ENCODE measurements around the gene TMEM212. TPM values are rescaled to one million over a fixed set of nuclear protein-coding genes. Genes with fewer than 3 reads are reported as not detected.

Gene TMEM212
- total and polyA plus RNA-seq, 2 experiments from 2014 or later, result not detected

GRCh38 chr3:171888466-171888865 lies 45.3 kb downstream of the TMEM212 start:
- H3K27me3 ChIP-seq, result no peaks in the 10 kb centered on the region
- no peak for TF ChIP-seq CTCF (IDR thresholded peaks at IDR 0.05; ENCODE audit: low read depth, low read length)
- H3K9me3 ChIP-seq (ENCODE audit: low read depth), result no peaks in the 10 kb centered on the region
- H3K4me1 ChIP-seq (ENCODE audit: low read depth), result peaks cover 32% of the 10 kb centered on the region
- no peak overlapping the region for H3K4me3 ChIP-seq
- no peak for DNase-seq (ENCODE audit: low read depth in 1 of 2, low spot score in 1 of 2)
- H3K27ac ChIP-seq, result no peak overlapping the region
- no peaks in the 10 kb centered on the region for H3K36me3 ChIP-seq

- no peaks in the 10 kb centered on the region for H3K36me3 ChIP-seq
- peaks cover 44% of the 10 kb centered on the region for H3K4me1 ChIP-seq (ENCODE audit: low read depth)
- H3K27ac ChIP-seq, result peak overlapping the region; percentile 3
- H3K4me3 ChIP-seq, result no peak overlapping the region
- H3K9me3 ChIP-seq (ENCODE audit: low read depth), result no peaks in the 10 kb centered on the region
- DNase-seq (ENCODE audit: low read depth in 1 of 2, low spot score in 1 of 2), result no peak
- TF ChIP-seq CTCF (IDR thresholded peaks at IDR 0.05; ENCODE audit: low read depth, low read length), result no peak
- no peaks in the 10 kb centered on the region for H3K27me3 ChIP-seq
Observed at GRCh38 chr3:171890398-171890797, 47.2 kb downstream of the TMEM212 start.

- H3K36me3 ChIP-seq, result no peaks in the 10 kb centered on the region
- no peak overlapping the region for H3K4me3 ChIP-seq
- no peaks in the 10 kb centered on the region for H3K9me3 ChIP-seq (ENCODE audit: low read depth)
- TF ChIP-seq CTCF (IDR thresholded peaks at IDR 0.05; ENCODE audit: low read depth, low read length), result no peak
- no peaks in the 10 kb centered on the region for H3K27me3 ChIP-seq
- peaks cover 56% of the 10 kb centered on the region for H3K4me1 ChIP-seq (ENCODE audit: low read depth)
- DNase-seq (ENCODE audit: low read depth in 1 of 2, low spot score in 1 of 2), result peak in 1 of 2 donors; percentile 53
- peak overlapping the region; percentile 89 for H3K27ac ChIP-seq
Observed at GRCh38 chr3:171892457-171892856, 49.3 kb downstream of the TMEM212 start.

GRCh38 chr3:171895291-171895690 lies 52.1 kb downstream of the TMEM212 start:
- DNase-seq (ENCODE audit: low read depth in 1 of 2, low spot score in 1 of 2), result no peak
- no peaks in the 10 kb centered on the region for H3K36me3 ChIP-seq
- H3K27ac ChIP-seq, result peak overlapping the region; percentile 89

GRCh38 chr3:171895900-171896299 lies 52.8 kb downstream of the TMEM212 start:
- peaks cover 56% of the 10 kb centered on the region for H3K4me1 ChIP-seq (ENCODE audit: low read depth)
- H3K27me3 ChIP-seq, result no peaks in the 10 kb centered on the region
- TF ChIP-seq CTCF (IDR thresholded peaks at IDR 0.05; ENCODE audit: low read depth, low read length), result no peak
- DNase-seq (ENCODE audit: low read depth in 1 of 2, low spot score in 1 of 2), result no peak
- H3K9me3 ChIP-seq (ENCODE audit: low read depth), result no peaks in the 10 kb centered on the region
- no peak overlapping the region for H3K4me3 ChIP-seq
- peak overlapping the region; percentile 89 for H3K27ac ChIP-seq
- H3K36me3 ChIP-seq, result no peaks in the 10 kb centered on the region

More at GRCh38 chr3:171895291-171895690, 52.1 kb downstream of the TMEM212 start:
- Histone ChIP-seq H3K4me3 (no peak overlapping the region), H3K4me1 (ENCODE audit: low read depth) (peaks cover 56% of the 10 kb centered on the region), H3K9me3 (ENCODE audit: low read depth) (no peaks in the 10 kb centered on the region), H3K27me3 (no peaks in the 10 kb centered on the region)
- TF ChIP-seq CTCF (IDR thresholded peaks at IDR 0.05; ENCODE audit: low read depth, low read length), result no peak

GRCh38 chr3:171896316-171896715 lies 53.2 kb downstream of the TMEM212 start:
- H3K27me3 ChIP-seq, result no peaks in the 10 kb centered on the region
- no peaks in the 10 kb centered on the region for H3K9me3 ChIP-seq (ENCODE audit: low read depth)
- TF ChIP-seq CTCF (IDR thresholded peaks at IDR 0.05; ENCODE audit: low read depth, low read length), result no peak
- DNase-seq (ENCODE audit: low read depth in 1 of 2, low spot score in 1 of 2), result no peak
- no peaks in the 10 kb centered on the region for H3K36me3 ChIP-seq
- H3K4me3 ChIP-seq, result no peak overlapping the region
- peaks cover 51% of the 10 kb centered on the region for H3K4me1 ChIP-seq (ENCODE audit: low read depth)
- peak overlapping the region; percentile 89 for H3K27ac ChIP-seq

All from cardiac muscle cell (in vitro differentiated cells and primary cell).